ENCODE results near the gene CMIP.
A peak's percentile ranks its signal among the peaks of the same experiment; 100 is the strongest.

Gene CMIP

DNA sequence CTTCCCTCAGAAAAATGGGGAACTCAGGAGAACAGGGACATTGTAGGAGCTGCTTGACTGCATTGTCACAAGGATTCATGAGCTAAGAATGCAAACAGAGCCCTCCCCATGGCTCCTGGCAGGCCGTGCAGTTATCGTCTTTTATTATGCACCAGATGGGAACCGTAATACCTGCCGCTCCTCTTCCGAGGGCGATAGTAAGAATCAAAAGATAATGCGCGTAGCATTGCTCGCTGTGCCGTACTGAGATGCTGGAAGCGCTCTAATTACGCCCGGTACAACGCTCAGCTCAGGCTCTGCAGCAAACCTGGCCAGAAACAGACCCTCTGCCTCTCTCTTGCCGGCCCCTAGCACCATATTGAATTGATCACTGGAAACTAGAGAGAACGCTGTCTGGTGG, 247.4 kb downstream of the CMIP start:
- H3K4me3 ChIP-seq (ENCODE audit: low read length): no peak overlapping the region
- TF ChIP-seq, protein P1, sequence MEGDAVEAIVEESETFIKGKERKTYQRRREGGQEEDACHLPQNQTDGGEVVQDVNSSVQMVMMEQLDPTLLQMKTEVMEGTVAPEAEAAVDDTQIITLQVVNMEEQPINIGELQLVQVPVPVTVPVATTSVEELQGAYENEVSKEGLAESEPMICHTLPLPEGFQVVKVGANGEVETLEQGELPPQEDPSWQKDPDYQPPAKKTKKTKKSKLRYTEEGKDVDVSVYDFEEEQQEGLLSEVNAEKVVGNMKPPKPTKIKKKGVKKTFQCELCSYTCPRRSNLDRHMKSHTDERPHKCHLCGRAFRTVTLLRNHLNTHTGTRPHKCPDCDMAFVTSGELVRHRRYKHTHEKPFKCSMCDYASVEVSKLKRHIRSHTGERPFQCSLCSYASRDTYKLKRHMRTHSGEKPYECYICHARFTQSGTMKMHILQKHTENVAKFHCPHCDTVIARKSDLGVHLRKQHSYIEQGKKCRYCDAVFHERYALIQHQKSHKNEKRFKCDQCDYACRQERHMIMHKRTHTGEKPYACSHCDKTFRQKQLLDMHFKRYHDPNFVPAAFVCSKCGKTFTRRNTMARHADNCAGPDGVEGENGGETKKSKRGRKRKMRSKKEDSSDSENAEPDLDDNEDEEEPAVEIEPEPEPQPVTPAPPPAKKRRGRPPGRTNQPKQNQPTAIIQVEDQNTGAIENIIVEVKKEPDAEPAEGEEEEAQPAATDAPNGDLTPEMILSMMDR (IDR thresholded peaks at IDR 0.05; ENCODE audit: insufficient read depth, low read depth, low read length, missing control alignments): no peak
- no peak for DNase-seq (ENCODE audit: low read depth)

GRCh38 chr16:81692571-81692970, 248.0 kb downstream of the CMIP start:
- DNase-seq (ENCODE audit: low read depth): no peak
- TF ChIP-seq, protein P1 (IDR thresholded peaks at IDR 0.05; ENCODE audit: insufficient read depth, low read depth, low read length, missing control alignments): no peak
- H3K4me3 ChIP-seq (ENCODE audit: low read length): no peak overlapping the region

- TF ChIP-seq, protein P1 (IDR thresholded peaks at IDR 0.05; ENCODE audit: insufficient read depth, low read depth, low read length, missing control alignments): no peak
Measured at GRCh38 chr16:81693041-81693743, 248.6 kb downstream of the CMIP start.

GRCh38 chr16:81693744-81694303, 249.2 kb downstream of the CMIP start:
- no peak overlapping the region for H3K4me3 ChIP-seq (ENCODE audit: low read length)
- TF ChIP-seq, protein P1 (IDR thresholded peaks at IDR 0.05; ENCODE audit: insufficient read depth, low read depth, low read length, missing control alignments): no peak
- DNase-seq (ENCODE audit: low read depth): no peak

More at GRCh38 chr16:81693041-81693743, 248.6 kb downstream of the CMIP start:
- no peak for DNase-seq (ENCODE audit: low read depth)
- no peak overlapping the region for H3K4me3 ChIP-seq (ENCODE audit: low read length)

DNA sequence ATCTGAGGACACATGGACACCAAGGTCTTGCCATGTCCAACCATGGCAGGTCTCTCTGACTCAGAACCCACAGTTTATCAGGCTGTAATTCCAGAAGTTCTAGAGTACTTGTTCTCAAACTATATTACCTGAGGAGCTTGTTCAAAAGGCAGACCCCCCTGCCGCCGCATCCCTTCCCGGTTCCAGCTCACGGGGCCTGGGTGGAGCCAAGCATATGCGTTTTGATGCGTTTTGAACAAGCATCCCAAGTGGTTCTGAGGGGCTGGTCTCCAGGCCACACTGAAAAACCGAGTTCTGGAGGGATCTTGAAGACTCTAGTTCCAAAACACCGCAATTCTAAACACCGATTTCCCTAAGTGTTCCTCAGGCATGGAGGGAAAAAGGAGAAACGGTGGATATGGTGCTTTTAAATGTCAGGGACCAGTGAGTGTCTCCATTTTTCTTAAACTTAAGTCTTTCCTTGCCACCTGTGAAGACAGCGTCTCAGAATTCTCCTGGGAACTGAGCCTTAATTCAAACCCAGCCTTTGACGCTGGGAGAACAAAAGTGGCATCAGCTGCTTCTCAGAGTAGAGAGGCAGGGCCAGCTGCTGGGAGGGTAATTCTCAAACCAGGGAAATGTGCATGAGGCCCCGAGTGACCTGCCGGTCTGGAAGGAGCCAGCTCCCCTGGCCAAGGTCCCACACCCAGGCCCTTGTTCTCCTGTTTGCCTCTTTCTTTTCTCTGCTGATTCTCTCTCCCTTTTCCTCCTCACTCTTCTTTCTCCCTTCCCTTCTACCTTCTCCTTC, 250.1 kb downstream of the CMIP start:
- no peak for DNase-seq (ENCODE audit: low read depth)
- no peak overlapping the region for H3K4me3 ChIP-seq (ENCODE audit: low read length)
- TF ChIP-seq, protein P1 (IDR thresholded peaks at IDR 0.05; ENCODE audit: insufficient read depth, low read depth, low read length, missing control alignments): no peak

DNA sequence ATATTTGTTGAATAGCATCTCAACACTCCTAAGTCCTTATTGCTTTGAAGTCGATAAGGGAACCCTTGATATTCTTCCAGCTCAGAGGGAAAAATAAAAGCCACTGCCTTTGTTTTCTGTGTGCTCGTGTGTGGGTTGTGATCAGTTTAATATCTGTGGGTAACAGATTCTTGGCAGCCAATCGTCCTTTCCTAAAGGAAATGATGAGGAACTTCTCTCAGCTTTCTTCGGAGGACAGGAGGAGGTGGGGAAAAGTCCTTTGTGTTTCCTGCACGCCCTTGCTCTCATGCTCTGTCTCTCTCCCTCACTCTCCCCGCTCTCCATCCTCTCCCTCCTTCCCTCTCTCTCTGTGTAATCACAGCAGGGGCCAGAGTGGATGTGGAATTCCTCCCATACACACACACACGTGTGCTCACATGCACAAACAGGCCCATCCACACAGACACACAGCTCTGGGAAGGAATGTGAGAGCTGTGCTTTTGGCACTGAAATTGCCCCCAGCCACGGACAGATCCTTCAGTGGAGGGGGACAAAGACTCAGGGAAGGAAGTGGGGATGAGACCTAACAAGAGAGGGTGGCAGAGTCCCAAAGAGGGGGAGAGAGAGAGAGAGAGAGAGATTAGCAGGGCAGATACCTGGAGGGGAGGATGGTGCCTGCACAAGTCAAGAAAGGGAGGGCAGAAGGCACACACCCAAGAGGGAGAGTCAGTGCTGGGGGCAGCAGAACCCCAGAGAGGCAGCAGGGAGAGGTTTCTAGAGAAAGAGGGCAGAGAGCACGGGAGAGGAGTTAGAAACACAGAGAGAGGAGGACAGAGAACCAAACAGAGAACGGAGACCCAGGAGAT, 250.9 kb downstream of the CMIP start:
- TF ChIP-seq, protein P1 (IDR thresholded peaks at IDR 0.05; ENCODE audit: insufficient read depth, low read depth, low read length, missing control alignments): no peak
- peak; percentile 66 for DNase-seq (ENCODE audit: low read depth)
- H3K4me3 ChIP-seq (ENCODE audit: low read length): no peak overlapping the region
